CD14-positive monocyte (primary cell): ENCODE measurements around the gene PDE7B. TPM values are rescaled to one million over a fixed set of nuclear protein-coding genes. Genes with fewer than 3 reads are reported as not detected.

Experiments
- DNase-seq, 3 donors: peaks; one replicate each; pipeline ENCODE4 v3.0.0-alpha.2; 2011 to 2022
- H2AFZ ChIP-seq: 2 replicates; pipeline ENCODE4 v1.6.0; 2012; ENCODE audit warnings: mild to moderate bottlenecking, low read depth, low read length, inconsistent platforms; ENCODE audit not compliant: insufficient read depth, poor library complexity, severe bottlenecking
- H3K27ac ChIP-seq, 2 donors: 1 replicate in 1 of 2; 2 replicates in 1 of 2; pipeline ENCODE4 v1.5.1; 2012 to 2013; ENCODE audit warnings: low read length in 2 of 2, control low read depth in 1 of 2, inconsistent platforms in 1 of 2, low read depth in 1 of 2, mild to moderate bottlenecking in 1 of 2
- H3K27me3 ChIP-seq, 2 donors: one replicate each; pipeline versions ENCODE4 v1.6.0 to v1.6.1; 2011 to 2013; ENCODE audit warnings: low read length in 2 of 2; ENCODE audit not compliant: control insufficient read depth in 2 of 2, insufficient read depth in 2 of 2
- H3K36me3 ChIP-seq, 2 donors: replicated peaks in 1 of 2; 1 replicate in 1 of 2; 2 replicates in 1 of 2; pipeline versions ENCODE4 v1.5.1 to v1.6.1; 2012 to 2013; ENCODE audit warnings: low read length in 2 of 2, control low read depth in 1 of 2, inconsistent platforms in 1 of 2, mild to moderate bottlenecking in 1 of 2; ENCODE audit not compliant: insufficient read depth in 2 of 2, control insufficient read depth in 1 of 2
- H3K4me1 ChIP-seq, 2 donors: 1 replicate in 1 of 2; 2 replicates in 1 of 2; pipeline versions ENCODE4 v1.5.1 to v1.6.1; 2012 to 2013; ENCODE audit warnings: low read length in 2 of 2, control low read depth in 1 of 2, inconsistent platforms in 1 of 2, mild to moderate bottlenecking in 1 of 2, moderate library complexity in 1 of 2; ENCODE audit not compliant: insufficient read depth in 2 of 2, control insufficient read depth in 1 of 2
- H3K4me2 ChIP-seq: replicated peaks from 2 replicates; pipeline ENCODE3; 2012; ENCODE audit warnings: low read length, moderate library complexity, mild to moderate bottlenecking; ENCODE audit not compliant: poor library complexity, severe bottlenecking; ENCODE audit errors: extremely low read depth
- H3K4me3 ChIP-seq, 3 experiments: fragments of 200-600 bp in 1 of 3; sonication (generic) in 1 of 3; replicated peaks in 1 of 3; 1 replicate in 2 of 3; 2 replicates in 1 of 3; pipeline ENCODE4 v1.5.1; 2011 to 2013; ENCODE audit warnings: low read length in 3 of 3, mild to moderate bottlenecking in 3 of 3, control low read depth in 2 of 3, low read depth in 2 of 3, inconsistent platforms in 1 of 3, moderate library complexity in 1 of 3
- H3K79me2 ChIP-seq: 2 replicates; pipeline ENCODE4 v1.6.0; 2012; ENCODE audit warnings: mild to moderate bottlenecking, control low read depth, inconsistent platforms, low read length, moderate library complexity; ENCODE audit not compliant: insufficient read depth
- H3K9ac ChIP-seq: 2 replicates; pipeline ENCODE4 v1.6.0; 2017; ENCODE audit warnings: low read length, mild to moderate bottlenecking; ENCODE audit not compliant: insufficient read depth, poor library complexity, severe bottlenecking
- H3K9me3 ChIP-seq, 2 donors: replicated peaks in 1 of 2; 1 replicate in 1 of 2; 2 replicates in 1 of 2; pipeline versions ENCODE4 v1.5.1 to v1.6.1; 2012 to 2013; ENCODE audit warnings: low read length in 2 of 2, control low read depth in 1 of 2; ENCODE audit not compliant: control insufficient read depth in 1 of 2, insufficient read depth in 1 of 2
- H4K20me1 ChIP-seq: 2 replicates; pipeline ENCODE4 v1.6.0; 2012; ENCODE audit warnings: mild to moderate bottlenecking, low read length, control low read depth, moderate library complexity; ENCODE audit not compliant: insufficient read depth
- H3K27ac Mint-ChIP-seq, 7 donors: one replicate each; pipeline ENCODE4 v1.8.0; 2020; ENCODE audit warnings: mild to moderate bottlenecking in 7 of 7, mixed read lengths in 7 of 7, moderate library complexity in 6 of 7, inconsistent platforms in 2 of 7
- H3K27me3 Mint-ChIP-seq, 3 donors: one replicate each; pipeline ENCODE4 v1.8.0; 2021 to 2022; ENCODE audit warnings: low read depth in 3 of 3, mild to moderate bottlenecking in 3 of 3, mixed read lengths in 3 of 3, moderate library complexity in 3 of 3, inconsistent platforms in 1 of 3
- H3K36me3 Mint-ChIP-seq, 2 donors: one replicate each; pipeline ENCODE4 v1.8.0; 2020; ENCODE audit warnings: mixed read lengths in 2 of 2, inconsistent platforms in 1 of 2, mild to moderate bottlenecking in 1 of 2
- H3K4me1 Mint-ChIP-seq: one replicate; pipeline ENCODE4 v1.8.0; 2020; ENCODE audit warnings: mild to moderate bottlenecking, mixed read lengths
- H3K4me3 Mint-ChIP-seq, 2 donors: one replicate each; pipeline ENCODE4 v1.8.0; 2020; ENCODE audit warnings: mild to moderate bottlenecking in 2 of 2, mixed read lengths in 2 of 2, moderate library complexity in 1 of 2
- H3K9me3 Mint-ChIP-seq, 7 donors: one replicate each; pipeline ENCODE4 v1.8.0; 2020 to 2022; ENCODE audit warnings: mixed read lengths in 7 of 7, mild to moderate bottlenecking in 6 of 7, moderate library complexity in 6 of 7, inconsistent platforms in 2 of 7
- CTCF ChIP-seq: fragments of 200-600 bp; IDR thresholded peaks from one replicate; pipeline ENCODE4 v1.8.0; 2022; ENCODE audit warnings: antibody characterized with exemption, mild to moderate bottlenecking
- WGBS: methylation state at CpG from one replicate; pipeline ENCODE4 v1.1.5; 2013; ENCODE audit warnings: missing lambda C conversion rate; ENCODE audit not compliant: insufficient coverage; 5-methylcytosine and 5-hydroxymethylcytosine counted together
- intact Hi-C, 2 donors: fragments of 100-400 bp; cut with micrococcal nuclease; formaldehyde crosslinking; loops; one replicate each; pipeline versions ENCODE4 v1.15.0 to v1.15.1; 2023
- polyA plus RNA-seq, 3 donors: library from polyadenylated mRNA; depleted of rRNA in 1 of 3; unstranded in 2 of 3; stranded (reverse) in 1 of 3; fragments of 300-500 nt in 2 of 3; fragments of >200 nt in 1 of 3; fragmentation: Illumina TruSeq in 2 of 3; gene quantifications; 1 replicate in 2 of 3; 2 replicates in 1 of 3; pipeline ENCODE4 v1.2.3, GENCODE V29; 2012 to 2021

PDE7B gene
- polyA plus RNA-seq, 3 donors = 0.37 to 1.1 (median 0.89) TPM

- Histone ChIP-seq H3K79me2 (no peaks in the 10 kb centered on the region), H3K4me2 (no peak overlapping the region), H3K36me3 (no peaks in the 10 kb centered on the region), H3K9ac (no peak overlapping the region), H3K9me3 (no peaks in the 10 kb centered on the region), H3K27me3 (no peaks in the 10 kb centered on the region), H3K4me1 (no peaks in the 10 kb centered on the region), H3K4me3 (no peak overlapping the region), H3K27ac (no peak overlapping the region), H4K20me1 (no peaks in the 10 kb centered on the region), H2AFZ (no peak overlapping the region)
- H3K27me3 Mint-ChIP-seq = peaks cover 0 to 4% (median 3%) of the 10 kb centered on the region in 3 donors
- peaks cover 0 to 10% (median 0%) of the 10 kb centered on the region in 7 donors for H3K9me3 Mint-ChIP-seq
- no peaks in the 10 kb centered on the region for H3K36me3 Mint-ChIP-seq
- DNase-seq = no peak
- H3K27ac Mint-ChIP-seq = no peak overlapping the region
- no CpG with 5 or more reads among the region's 2 CpGs for WGBS
- H3K4me3 Mint-ChIP-seq = no peak overlapping the region
- intact Hi-C loops = no loop called here
- no peak for TF ChIP-seq CTCF
- no peaks in the 10 kb centered on the region for H3K4me1 Mint-ChIP-seq
Measured at GRCh38 chr6:136136274-136136673, 284.8 kb downstream of the PDE7B start.

GRCh38 chr6:136137008-136137692 is 285.6 kb downstream of the PDE7B start:
- H3K36me3 ChIP-seq = no peaks in the 10 kb centered on the region
- H3K79me2 ChIP-seq = no peaks in the 10 kb centered on the region
- H3K4me1 ChIP-seq = no peaks in the 10 kb centered on the region
- H4K20me1 ChIP-seq = no peaks in the 10 kb centered on the region
- Mint-ChIP-seq H3K27me3 (peaks cover 0 to 4% (median 3%) of the 10 kb centered on the region in 3 donors), H3K27ac (no peak overlapping the region), H3K4me1 (no peaks in the 10 kb centered on the region), H3K9me3 (peaks cover 3 to 16% (median 6%) of the 10 kb centered on the region in 7 donors), H3K4me3 (no peak overlapping the region), H3K36me3 (no peaks in the 10 kb centered on the region)
- H3K9me3 ChIP-seq = no peaks in the 10 kb centered on the region
- no peak overlapping the region for H3K9ac ChIP-seq
- TF ChIP-seq CTCF = no peak
- no peak for DNase-seq
- WGBS = no CpG with 5 or more reads among the region's 3 CpGs
- H2AFZ ChIP-seq = no peak overlapping the region
- no peaks in the 10 kb centered on the region for H3K27me3 ChIP-seq
- H3K4me2 ChIP-seq = no peak overlapping the region
- H3K4me3 ChIP-seq = no peak overlapping the region
- intact Hi-C loops = no loop called here
- H3K27ac ChIP-seq = no peak overlapping the region
